Omental fat pad (tissue), 4 donors: Measurements from ENCODE around the gene DGCR8. TPM values are rescaled to one million over a fixed set of nuclear protein-coding genes. Genes with fewer than 3 reads are reported as not detected.

ENCODE experiments used
- ATAC-seq: fragments of 150-250 bp; one replicate; pipeline ENCODE4 v1.9.1; 2016; ENCODE audit warnings: mild to moderate bottlenecking, moderate library complexity; ENCODE audit not compliant: low FRiP score
- DNase-seq: peaks from one replicate; pipeline ENCODE4 v3.0.0-alpha.2; 2019; ENCODE audit warnings: low spot score
- CTCF ChIP-seq, 3 donors: fragments of 450-650 bp; IDR thresholded peaks; one replicate each; pipeline ENCODE4 v1.5.1; 2016 to 2017; ENCODE audit warnings: antibody characterized with exemption in 3 of 3, mild to moderate bottlenecking in 3 of 3, moderate library complexity in 2 of 3
- total RNA-seq, 4 donors: library from RNA; depleted of rRNA; stranded (reverse); fragments of >200 nt; gene quantifications; one replicate each; pipeline ENCODE4 v1.1.0, GENCODE V29; 2016

The DGCR8 gene
- total RNA-seq, 4 donors from 2014 or later = 16.9 to 33.5 (median 24.1) TPM

GRCh38 chr22:20133930-20134549, 54.0 kb downstream of the DGCR8 start:
- ATAC-seq (no peak), DNase-seq (no peak)
- TF ChIP-seq CTCF (IDR thresholded peaks at IDR 0.05) = no peak

DNA sequence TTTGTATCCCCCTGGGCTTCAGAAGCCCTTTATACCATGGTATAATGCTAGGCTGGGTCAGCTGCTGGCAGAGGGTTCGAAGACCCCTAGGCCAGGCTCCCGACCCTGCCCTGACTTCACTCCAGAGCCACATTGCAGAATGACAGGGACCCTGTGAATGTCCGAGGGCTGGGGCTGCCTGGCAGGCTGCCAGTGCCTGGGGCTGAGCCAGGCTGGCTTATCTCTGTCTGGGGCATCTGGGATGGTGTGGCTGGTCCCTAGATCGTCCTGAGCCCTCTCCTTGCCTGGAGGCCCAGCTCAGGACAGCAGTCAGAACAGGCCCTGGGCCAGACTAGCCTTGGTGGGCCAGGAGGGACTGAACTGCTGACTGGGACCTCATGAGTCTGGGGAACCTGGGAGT, 55.2 kb downstream of the DGCR8 start:
- DNase-seq (no peak), ATAC-seq (no peak)
- no peak for TF ChIP-seq CTCF (IDR thresholded peaks at IDR 0.05)

- ATAC-seq = no peak
- no peak for DNase-seq
- no peak for TF ChIP-seq CTCF (IDR thresholded peaks at IDR 0.05)
These were observed 56.0 kb downstream of the DGCR8 start for GRCh38 chr22:20135806-20136602.

DNA sequence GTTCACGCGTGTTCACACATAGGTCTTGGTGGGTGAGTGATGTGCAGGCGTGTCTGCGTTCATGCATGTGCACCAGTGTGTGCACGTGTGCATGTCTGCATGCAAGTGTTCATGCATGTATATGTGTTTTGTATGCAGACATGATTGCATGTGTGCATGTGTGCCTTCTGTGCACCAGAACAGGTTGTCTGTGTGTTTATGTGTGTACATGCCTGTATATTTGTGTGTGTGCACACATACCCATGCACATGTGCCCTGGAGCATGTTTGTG, 56.5 kb downstream of the DGCR8 start:
- ATAC-seq = no peak
- no peak for TF ChIP-seq CTCF (IDR thresholded peaks at IDR 0.05)

GRCh38 chr22:20137113-20137512, 57.1 kb downstream of the DGCR8 start:
- no peak for DNase-seq
- TF ChIP-seq CTCF (IDR thresholded peaks at IDR 0.05) = no peak
- ATAC-seq = no peak

More for the DNA sequence above, 56.5 kb downstream of the DGCR8 start:
- no peak for DNase-seq

DNA sequence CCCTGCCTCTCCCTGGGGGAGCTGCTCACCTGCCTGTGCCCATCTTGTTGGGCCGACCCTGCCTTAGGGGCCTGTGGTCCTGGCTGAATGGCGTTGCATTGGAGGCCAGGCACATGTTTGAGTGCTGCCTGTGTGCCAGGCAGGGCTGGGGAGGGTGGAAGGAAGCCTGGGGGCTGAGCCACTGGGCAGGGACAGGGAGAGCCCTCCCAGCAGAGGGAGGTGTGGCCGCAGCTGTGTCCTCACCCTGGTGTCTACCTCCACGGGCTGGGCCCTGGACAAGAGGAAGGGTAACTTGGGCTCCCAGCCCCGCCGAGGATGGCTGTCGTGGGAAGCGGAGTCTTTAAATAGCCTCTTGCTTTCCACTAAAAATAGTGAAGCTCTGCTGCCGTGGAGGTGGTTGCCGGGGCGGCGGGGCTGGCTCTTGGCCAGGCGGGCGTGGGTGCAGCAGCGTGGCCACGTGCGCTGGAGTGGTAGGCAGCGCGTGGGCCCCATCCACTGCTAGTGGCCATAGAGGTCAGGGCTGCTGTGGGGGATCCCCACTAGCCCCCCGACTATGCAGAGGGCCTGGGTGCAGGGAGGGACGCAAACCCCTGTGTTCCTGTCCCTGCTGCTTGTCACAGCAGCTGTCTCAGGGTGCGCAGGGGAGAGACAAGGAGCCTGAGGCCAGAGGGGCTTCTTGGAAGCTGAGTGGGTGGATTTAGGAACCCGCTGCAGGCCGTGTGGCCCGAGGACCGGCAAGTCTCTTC, 57.8 kb downstream of the DGCR8 start:
- no peak for DNase-seq
- ATAC-seq = no peak
- no peak for TF ChIP-seq CTCF (IDR thresholded peaks at IDR 0.05)
